GM03348 (cell line): ENCODE data around the gene PXYLP1.
A peak's percentile ranks its signal among the peaks of the same experiment; 100 is the strongest.
"Not testable (repeated sequence)": the region's sequence is repeated elsewhere in the genome, so short reads cannot be mapped to it uniquely, and the experiment has no call there.

Experiments used
- DNase-seq: peaks from one replicate; pipeline ENCODE4 v3.0.0; 2012; ENCODE audit warnings: low spot score

Gene PXYLP1

DNA sequence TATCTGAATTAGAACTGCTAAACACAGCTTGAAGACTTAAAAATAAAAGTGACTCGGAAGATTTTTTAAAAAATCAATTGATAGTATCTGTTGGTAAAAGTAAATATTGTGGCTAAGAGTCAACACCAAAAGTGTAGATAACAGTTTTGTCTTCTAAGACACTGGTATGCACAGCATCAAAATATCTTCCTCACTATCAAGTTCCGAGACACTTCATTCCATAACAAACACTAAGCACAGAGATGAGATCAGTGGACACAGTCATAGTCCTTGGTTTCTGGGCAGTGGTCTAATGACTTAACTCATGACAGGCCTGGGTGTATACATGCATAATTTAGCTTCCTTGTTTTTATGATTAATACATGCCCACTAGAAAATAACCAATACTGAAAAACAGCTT is 63.2 kb downstream of the PXYLP1 start:
- peak; percentile 52 for DNase-seq

DNA sequence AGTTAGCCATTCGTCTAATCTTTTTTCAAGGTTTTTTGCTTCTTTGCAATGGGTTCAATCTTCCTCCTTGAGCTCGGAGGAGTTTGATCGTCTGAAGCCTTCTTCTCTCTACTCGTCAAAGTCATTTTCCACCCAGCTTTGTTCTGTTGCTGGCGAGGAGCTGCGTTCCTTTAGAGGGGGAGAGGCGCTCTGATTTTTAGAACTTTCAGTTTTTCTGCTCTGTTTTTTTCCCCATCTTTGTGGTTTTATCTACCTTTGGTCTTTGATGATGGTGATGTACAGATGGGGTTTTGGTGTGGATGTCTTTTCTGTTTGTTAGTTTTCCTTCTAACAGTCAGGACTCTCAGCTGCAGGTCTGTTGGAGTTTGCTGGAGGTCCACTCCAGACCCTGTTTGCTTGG is 68.8 kb downstream of the PXYLP1 start:
- DNase-seq, result not testable (repeated sequence)

GRCh38 chr3:141302364-141303141 is 70.9 kb downstream of the PXYLP1 start:
- DNase-seq, result peak; percentile 64

GRCh38 chr3:141303481-141304223 is 72.0 kb downstream of the PXYLP1 start:
- DNase-seq, result peak; percentile 77

- peak; percentile 25 for DNase-seq
Measured at GRCh38 chr3:141305436-141305835, 73.8 kb downstream of the PXYLP1 start.

GRCh38 chr3:141306276-141306675 is 74.7 kb downstream of the PXYLP1 start:
- DNase-seq, result no peak

- DNase-seq, result no peak
Measured at GRCh38 chr3:141306922-141307321, 75.3 kb downstream of the PXYLP1 start.

DNA sequence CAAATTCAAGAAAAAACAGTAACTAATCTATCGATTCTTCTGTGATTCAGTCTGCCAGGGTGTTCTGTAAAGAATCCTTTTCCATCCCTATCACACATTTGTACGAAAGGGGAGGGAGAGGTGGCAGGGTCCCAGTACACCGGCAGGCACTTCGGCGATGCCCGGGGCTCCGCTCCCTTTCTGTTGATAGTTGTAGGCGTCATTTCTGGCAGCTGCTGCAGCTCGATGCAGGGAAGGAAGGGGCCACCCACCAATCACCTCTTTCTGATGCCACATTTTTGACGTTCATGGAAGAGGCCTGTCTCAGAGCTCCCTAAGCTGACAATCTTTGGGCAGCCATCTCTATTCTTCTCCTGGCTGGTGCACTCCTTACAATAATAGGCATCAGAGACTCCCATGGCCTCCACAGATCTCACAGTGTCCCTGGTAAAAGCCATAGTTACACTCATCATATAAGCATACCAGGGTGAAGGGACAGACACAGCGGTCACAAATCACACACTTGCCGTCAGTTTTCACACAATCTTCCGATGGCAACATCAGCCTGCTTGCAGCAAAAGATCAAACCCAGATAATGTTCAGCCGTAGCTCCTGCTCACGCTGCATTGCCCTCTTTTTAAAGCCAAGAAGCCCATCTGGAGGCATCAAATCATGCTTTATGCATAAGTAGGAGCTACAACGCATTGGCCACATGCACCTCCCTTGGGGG is 75.9 kb downstream of the PXYLP1 start:
- DNase-seq, result no peak

- peak; percentile 74 for DNase-seq
Measured at GRCh38 chr3:141308588-141309218, 77.1 kb downstream of the PXYLP1 start.

- DNase-seq, result no peak
Measured at GRCh38 chr3:141311170-141311495, 79.5 kb downstream of the PXYLP1 start.

DNA sequence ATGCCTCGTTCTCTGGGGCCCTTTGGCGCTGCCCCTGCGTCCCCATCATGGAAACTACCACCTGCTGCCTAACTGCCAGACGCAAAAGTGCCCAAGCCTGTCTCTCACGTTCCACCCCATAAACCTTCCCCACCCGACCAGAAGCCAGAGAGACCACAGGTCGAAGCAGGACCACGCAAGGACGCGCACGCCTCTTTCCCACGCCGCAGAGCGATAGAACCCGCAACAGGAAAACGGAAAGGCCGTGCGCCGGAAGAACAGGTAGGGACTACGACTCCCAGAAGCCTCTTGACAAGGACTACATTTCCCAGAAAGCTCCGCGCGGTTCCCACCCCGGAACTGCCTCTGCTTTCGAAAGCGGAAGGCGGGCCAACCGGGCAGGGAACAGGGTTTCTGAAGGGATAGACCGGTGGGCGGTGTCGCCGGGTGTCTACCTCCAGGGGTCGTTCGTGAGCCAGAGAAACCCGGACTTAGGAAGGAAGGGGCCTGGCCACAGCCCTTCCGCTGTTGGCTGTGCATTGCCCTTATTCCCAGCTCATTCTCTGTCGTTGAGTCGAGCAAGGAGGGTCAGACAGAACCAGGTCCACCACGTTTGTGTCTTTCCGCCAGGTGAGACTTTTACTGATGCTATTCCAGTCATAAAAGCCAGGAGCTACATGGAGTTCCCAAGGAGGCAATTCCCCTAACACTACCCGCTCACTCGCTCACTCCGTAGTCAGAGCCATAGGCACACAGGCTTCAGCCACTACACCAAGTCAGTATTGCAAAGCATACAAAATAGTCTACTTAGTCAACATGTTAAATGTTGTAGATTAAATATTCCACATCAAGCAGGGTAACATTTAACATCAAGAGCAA is 80.1 kb downstream of the PXYLP1 start:
- DNase-seq, result peak; percentile 97

DNA sequence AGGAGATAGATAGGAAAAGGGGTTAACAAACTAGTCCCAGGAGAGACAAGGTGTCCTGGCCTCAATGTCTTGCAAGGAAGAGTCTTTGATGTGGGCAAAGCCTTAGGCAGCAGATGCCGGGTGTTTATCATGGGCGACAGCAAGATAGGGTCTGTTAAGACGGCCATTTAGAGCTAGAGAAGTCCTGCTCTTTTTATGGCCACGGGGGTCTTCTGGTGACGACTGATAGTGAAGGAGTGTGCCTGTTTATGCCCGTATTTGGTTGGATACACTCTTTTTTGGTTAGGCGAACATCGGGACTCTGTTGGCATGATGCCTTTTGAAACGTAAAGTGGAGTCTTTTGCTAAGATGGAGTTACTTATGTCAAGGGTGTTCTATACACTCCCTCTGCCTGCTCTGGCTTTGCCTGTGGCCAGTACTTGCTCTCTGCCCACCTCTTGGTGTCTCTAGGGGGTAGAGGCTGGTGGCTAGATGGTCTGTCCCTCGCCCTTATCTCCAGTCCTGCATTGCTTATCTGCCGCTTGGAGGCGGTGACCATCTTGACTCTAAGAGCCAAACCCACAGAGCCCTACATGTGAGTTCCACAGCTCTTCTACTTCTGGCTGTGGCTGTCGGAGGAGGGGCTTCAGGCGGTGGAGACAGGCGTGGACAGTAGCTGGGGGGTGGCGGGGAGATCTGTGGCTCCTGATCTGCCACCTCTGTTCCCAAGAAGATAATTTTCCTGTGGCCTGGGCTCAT is 80.9 kb downstream of the PXYLP1 start:
- no peak for DNase-seq

DNA sequence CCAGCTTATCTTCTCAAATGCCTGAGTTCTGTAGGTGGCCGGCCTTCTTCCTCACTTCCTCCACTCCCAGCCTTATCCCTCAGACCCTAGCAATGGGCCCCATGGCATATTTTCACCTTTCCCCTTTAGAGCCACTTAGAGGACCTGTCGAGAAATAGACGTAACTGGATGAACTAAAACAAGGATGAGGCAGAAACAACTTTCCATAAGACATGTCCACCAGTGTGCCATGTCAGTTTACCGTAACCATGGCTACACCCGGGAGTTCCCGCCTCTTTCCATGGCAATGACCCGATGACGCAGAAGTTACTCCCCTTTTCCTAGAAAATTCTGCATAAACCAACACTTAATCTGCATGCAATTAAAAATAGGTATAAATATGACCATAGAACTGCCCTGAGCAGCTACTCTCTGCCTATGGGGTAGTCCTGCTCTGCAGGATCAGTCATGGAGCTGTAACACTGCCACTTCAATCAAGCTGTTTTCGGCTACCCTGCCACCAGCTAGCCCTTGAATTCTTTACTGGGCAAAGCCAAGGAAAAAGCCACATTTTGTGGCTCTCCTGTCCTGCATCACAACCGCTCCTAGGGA is 81.6 kb downstream of the PXYLP1 start:
- no peak for DNase-seq

DNA sequence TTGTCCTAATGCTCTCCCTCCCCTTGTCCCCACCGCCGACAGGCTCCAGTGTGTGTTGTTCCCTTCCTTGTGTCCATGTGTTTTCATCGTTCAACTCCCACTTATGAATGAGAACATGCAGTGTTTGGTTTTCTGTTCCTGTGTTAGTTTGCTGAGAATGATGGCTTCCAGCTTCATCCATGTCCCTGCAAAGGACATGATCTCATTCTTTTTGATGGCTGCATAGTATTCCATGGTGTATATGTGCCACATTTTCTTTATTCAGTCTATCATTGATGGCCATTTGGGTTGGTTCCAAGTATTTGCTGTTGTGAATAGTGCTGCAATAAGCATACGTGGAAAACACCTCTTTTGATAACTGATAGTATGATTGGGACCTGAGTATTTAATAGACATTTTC is 82.8 kb downstream of the PXYLP1 start:
- DNase-seq, result not testable (repeated sequence)

DNA sequence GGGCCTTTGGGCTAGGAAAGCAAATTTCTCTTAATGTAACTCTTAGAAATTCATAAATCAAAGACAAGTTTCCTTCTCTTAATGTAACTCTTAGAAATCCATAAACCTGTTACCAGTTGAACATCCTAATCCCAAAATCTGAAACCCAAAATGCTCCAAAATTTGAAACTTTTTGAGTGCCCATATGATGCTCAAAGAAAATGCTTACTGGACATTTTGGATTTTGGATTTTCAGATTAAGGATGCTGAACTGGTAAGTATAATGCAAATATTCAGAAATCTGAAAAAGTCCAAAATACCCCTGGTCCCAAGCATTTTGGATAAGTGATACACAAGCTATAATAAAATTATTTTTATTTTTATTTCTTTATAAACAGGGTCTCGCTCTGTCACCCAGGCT is 85.2 kb downstream of the PXYLP1 start:
- DNase-seq, result no peak

DNA sequence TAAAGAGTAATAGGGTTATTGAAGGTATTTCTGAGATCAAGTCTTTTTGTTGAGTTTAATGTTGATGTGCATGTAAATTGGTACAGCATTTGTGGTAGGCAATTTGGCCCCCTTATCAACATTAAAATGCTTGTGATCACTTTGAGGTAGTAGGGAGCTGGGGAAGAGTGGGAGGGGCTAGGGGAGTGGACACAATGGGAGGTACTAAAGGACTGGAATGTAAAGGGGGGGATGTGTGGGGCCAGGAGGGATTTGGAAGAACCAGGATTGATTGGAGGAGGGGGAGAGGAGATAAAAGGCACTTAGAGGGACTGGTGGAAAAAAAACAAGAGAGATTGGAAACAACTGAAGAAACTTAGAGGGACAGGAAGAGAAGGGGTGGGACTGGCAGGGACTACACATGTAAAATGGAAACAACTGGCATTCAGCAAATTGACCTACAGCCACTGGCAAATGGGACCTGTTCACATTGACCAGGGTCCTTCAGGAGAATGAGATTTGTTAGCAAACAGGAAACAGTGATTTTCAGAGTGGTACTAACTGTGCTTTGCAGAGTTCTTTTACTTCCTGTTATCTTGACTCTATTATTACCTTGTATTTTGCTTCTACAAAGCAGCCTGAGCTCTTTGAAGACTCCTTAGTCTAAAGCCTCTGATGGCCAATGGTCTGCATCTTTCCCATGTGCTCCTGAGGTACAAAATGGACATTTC is 88.9 kb downstream of the PXYLP1 start:
- DNase-seq, result no peak

DNA sequence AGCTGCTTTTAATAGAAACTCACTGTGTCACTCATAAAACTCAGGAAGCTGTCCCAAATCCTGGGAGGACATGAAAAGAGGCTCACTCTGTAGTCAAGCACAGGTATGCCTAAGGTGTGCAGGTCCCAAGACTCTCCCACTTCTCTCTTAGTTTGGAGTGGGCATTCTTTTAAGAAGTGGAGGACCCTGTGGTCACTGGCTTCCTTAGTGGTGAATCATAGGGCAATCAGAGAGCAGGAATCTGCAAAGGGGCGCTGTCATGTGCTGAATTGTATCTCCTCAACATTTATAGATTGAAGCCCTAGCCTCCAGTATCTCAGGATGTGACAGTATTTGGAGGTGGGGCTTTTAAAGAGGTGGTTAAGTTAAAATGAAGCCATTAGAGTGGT is 89.5 kb downstream of the PXYLP1 start:
- DNase-seq, result no peak

GRCh38 chr3:141323936-141324704 is 92.5 kb downstream of the PXYLP1 start:
- DNase-seq, result no peak

GRCh38 chr3:141326123-141326522 is 94.5 kb downstream of the PXYLP1 start:
- DNase-seq, result no peak
